Hepatocyte (in vitro differentiated cells): ENCODE data around the gene MED16. TPM values are rescaled to one million over a fixed set of nuclear protein-coding genes. Genes with fewer than 3 reads are reported as not detected.
"Not testable (repeated sequence)": the region's sequence is repeated elsewhere in the genome, so short reads cannot be mapped to it uniquely, and the experiment has no call there.

ENCODE experiments used
- DNase-seq: peaks from one replicate; pipeline ENCODE4 v3.0.0-alpha.2; 2016; ENCODE audit warnings: low spot score
- H2AFZ ChIP-seq: fragments of 200-600 bp; sonication (generic); 2 replicates; pipeline ENCODE4 v1.6.0; 2016; ENCODE audit warnings: antibody characterized with exemption, mild to moderate bottlenecking
- H3K27ac ChIP-seq: fragments of 200-600 bp; sonication (generic); 2 replicates; pipeline ENCODE4 v1.5.1; 2016; ENCODE audit warnings: mild to moderate bottlenecking
- H3K27me3 ChIP-seq: fragments of 200-600 bp; sonication (generic); 2 replicates; pipeline ENCODE4 v1.6.1; 2016
- H3K36me3 ChIP-seq: fragments of 200-600 bp; sonication (generic); replicated peaks from 2 replicates; pipeline ENCODE4 v1.5.1; 2016; ENCODE audit warnings: low read depth; ENCODE audit not compliant: insufficient read depth
- H3K4me1 ChIP-seq: fragments of 200-600 bp; sonication (generic); 2 replicates; pipeline ENCODE4 v1.5.1; 2016; ENCODE audit warnings: mild to moderate bottlenecking, moderate library complexity; ENCODE audit not compliant: insufficient read depth
- H3K4me2 ChIP-seq: fragments of 200-600 bp; sonication (generic); 2 replicates; pipeline ENCODE4 v1.6.0; 2016
- H3K4me3 ChIP-seq: fragments of 200-600 bp; sonication (generic); 2 replicates; pipeline ENCODE4 v1.5.1; 2016; ENCODE audit warnings: mild to moderate bottlenecking
- H3K79me2 ChIP-seq: fragments of 200-600 bp; sonication (generic); 2 replicates; pipeline ENCODE4 v1.6.0; 2017; ENCODE audit warnings: mild to moderate bottlenecking
- H3K9me2 ChIP-seq: fragments of 200-600 bp; sonication (generic); replicated peaks from 2 replicates; pipeline ENCODE4 v1.6.0; 2017; ENCODE audit warnings: mild to moderate bottlenecking; ENCODE audit not compliant: insufficient read depth
- H3K9me3 ChIP-seq: fragments of 200-600 bp; sonication (generic); 2 replicates; pipeline ENCODE4 v1.5.1; 2016; ENCODE audit warnings: low read depth, mild to moderate bottlenecking
- H4K20me1 ChIP-seq: fragments of 200-600 bp; sonication (generic); 2 replicates; pipeline ENCODE4 v1.6.0; 2016; ENCODE audit warnings: mild to moderate bottlenecking; ENCODE audit not compliant: insufficient read depth, poor library complexity, severe bottlenecking
- EZH2 ChIP-seq: fragments of 200-600 bp; sonication (generic); IDR thresholded peaks from 2 replicates; pipeline ENCODE4 v1.6.1; 2016; ENCODE audit warnings: antibody characterized with exemption, mild to moderate bottlenecking, borderline replicate concordance
- EZH2phosphoT487 ChIP-seq: fragments of 200-600 bp; sonication (generic); IDR thresholded peaks from one replicate; pipeline ENCODE4 v1.6.1; 2018; ENCODE audit warnings: antibody characterized with exemption, mild to moderate bottlenecking, low read depth, moderate library complexity; ENCODE audit not compliant: unreplicated experiment, severe bottlenecking
- WGBS: methylation state at CpG from one replicate; pipeline ENCODE4 v1.1.6; 2016; ENCODE audit warnings: low lambda C conversion rate; ENCODE audit errors: missing lambda C conversion rate; 5-methylcytosine and 5-hydroxymethylcytosine counted together
- polyA plus RNA-seq: library from polyadenylated mRNA; unstranded; fragments of >200 nt; fragmentation: Nextera tagmentation; extraction: Ambion mirVana; gene quantifications from 2 replicates; pipeline ENCODE4 v1.2.1, GENCODE V29; 2016
- total RNA-seq: library from RNA; depleted of rRNA; stranded (reverse); fragments of >200 nt; gene quantifications from 2 replicates; pipeline ENCODE4 v1.2.3, GENCODE V29; 2014
- TF ChIP-seq, protein P1 (sequence below): fragments of 200-600 bp; sonication (generic); IDR thresholded peaks from 2 replicates; pipeline ENCODE4 v1.5.1; 2016; ENCODE audit warnings: antibody characterized with exemption, mild to moderate bottlenecking; ENCODE audit not compliant: poor library complexity

MED16 gene
- total and polyA plus RNA-seq, 2 experiments from 2014 or later: 32.1 to 80.9 TPM

DNA sequence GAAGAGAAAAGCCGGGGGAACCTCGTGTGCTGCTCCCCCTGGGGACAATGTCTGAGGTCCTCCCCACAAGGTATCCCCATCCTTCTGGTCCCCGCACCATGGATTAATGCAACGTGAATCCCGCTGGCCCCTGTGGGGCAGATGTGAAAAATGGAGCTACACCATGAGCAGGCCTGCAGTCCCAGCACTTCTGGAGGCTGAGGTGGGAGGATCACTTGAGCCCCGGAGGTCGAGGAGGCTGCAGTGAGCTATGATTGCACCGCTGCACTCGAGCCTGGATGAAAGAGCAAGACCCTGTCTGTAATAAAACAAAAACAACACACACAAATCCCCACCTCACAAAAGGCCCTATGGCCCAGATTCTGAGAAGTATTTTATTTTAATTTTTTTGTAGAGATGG lies 34.7 kb downstream of the MED16 start:
- Histone ChIP-seq H4K20me1 (no peaks in the 10 kb centered on the region), H2AFZ (no peak overlapping the region), H3K27ac (no peak overlapping the region), H3K4me2 (no peak overlapping the region), H3K79me2 (no peaks in the 10 kb centered on the region), H3K27me3 (no peaks in the 10 kb centered on the region), H3K9me3 (no peaks in the 10 kb centered on the region), H3K36me3 (no peaks in the 10 kb centered on the region), H3K9me2 (no peaks in the 10 kb centered on the region), H3K4me1 (peaks cover 5% of the 10 kb centered on the region), H3K4me3 (no peak overlapping the region)
- 83% methylated on average over 9 of the region's 9 CpGs for WGBS
- no peak for TF ChIP-seq EZH2phosphoT487
- TF ChIP-seq EZH2: no peak
- TF ChIP-seq, protein P1, sequence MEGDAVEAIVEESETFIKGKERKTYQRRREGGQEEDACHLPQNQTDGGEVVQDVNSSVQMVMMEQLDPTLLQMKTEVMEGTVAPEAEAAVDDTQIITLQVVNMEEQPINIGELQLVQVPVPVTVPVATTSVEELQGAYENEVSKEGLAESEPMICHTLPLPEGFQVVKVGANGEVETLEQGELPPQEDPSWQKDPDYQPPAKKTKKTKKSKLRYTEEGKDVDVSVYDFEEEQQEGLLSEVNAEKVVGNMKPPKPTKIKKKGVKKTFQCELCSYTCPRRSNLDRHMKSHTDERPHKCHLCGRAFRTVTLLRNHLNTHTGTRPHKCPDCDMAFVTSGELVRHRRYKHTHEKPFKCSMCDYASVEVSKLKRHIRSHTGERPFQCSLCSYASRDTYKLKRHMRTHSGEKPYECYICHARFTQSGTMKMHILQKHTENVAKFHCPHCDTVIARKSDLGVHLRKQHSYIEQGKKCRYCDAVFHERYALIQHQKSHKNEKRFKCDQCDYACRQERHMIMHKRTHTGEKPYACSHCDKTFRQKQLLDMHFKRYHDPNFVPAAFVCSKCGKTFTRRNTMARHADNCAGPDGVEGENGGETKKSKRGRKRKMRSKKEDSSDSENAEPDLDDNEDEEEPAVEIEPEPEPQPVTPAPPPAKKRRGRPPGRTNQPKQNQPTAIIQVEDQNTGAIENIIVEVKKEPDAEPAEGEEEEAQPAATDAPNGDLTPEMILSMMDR: no peak
- no peak for DNase-seq

- no peak overlapping the region for H3K4me2 ChIP-seq
- H3K27ac ChIP-seq: no peak overlapping the region
- TF ChIP-seq, protein P1: no peak
- TF ChIP-seq EZH2 (no peak), EZH2phosphoT487 (no peak)
- no peaks in the 10 kb centered on the region for H3K9me2 ChIP-seq
- H4K20me1 ChIP-seq: no peaks in the 10 kb centered on the region
- DNase-seq: no peak
- H3K4me1 ChIP-seq: peaks cover 5% of the 10 kb centered on the region
- no peak overlapping the region for H3K4me3 ChIP-seq
- H3K27me3 ChIP-seq: no peaks in the 10 kb centered on the region
- WGBS: 84% methylated on average over 37 of the region's 40 CpGs
- H3K9me3 ChIP-seq: no peaks in the 10 kb centered on the region
- no peak overlapping the region for H2AFZ ChIP-seq
- H3K36me3 ChIP-seq: no peaks in the 10 kb centered on the region
- H3K79me2 ChIP-seq: no peaks in the 10 kb centered on the region
These were observed 37.3 kb downstream of the MED16 start for GRCh38 chr19:855566-856120.

DNA sequence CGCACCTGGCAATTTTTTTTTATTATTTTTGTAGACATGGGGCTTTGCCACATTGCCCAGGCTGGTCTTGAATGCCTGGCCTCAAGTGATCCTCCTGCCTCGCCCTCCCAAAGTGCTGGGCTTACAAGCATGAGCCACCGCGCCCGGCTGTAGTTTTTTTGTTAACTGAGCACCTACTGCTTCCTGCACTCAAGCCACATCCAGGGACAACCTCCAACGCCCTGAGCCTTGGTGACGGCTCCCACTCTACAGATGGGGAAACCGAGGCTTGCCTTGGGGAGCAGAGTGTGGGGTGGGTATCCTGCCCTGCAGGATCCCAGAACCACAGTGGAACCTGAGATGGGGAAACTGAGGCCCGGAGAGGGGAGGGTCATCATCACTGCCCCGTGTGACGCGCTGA lies 37.8 kb downstream of the MED16 start:
- Histone ChIP-seq H3K27ac (no peak overlapping the region), H3K9me2 (no peaks in the 10 kb centered on the region), H3K4me1 (peaks cover 3% of the 10 kb centered on the region), H3K4me3 (no peak overlapping the region), H2AFZ (no peak overlapping the region), H3K4me2 (no peak overlapping the region), H3K36me3 (no peaks in the 10 kb centered on the region), H3K27me3 (no peaks in the 10 kb centered on the region), H4K20me1 (no peaks in the 10 kb centered on the region), H3K9me3 (no peaks in the 10 kb centered on the region), H3K79me2 (no peaks in the 10 kb centered on the region)
- TF ChIP-seq EZH2phosphoT487: no peak
- TF ChIP-seq, protein P1: no peak
- no peak for TF ChIP-seq EZH2
- DNase-seq: no peak
- WGBS: 90% methylated on average over 12 of the region's 12 CpGs

GRCh38 chr19:854549-854948 lies 38.4 kb downstream of the MED16 start:
- Histone ChIP-seq H3K9me3 (no peaks in the 10 kb centered on the region), H3K27me3 (no peaks in the 10 kb centered on the region), H2AFZ (no peak overlapping the region), H4K20me1 (no peaks in the 10 kb centered on the region), H3K4me3 (no peak overlapping the region), H3K4me2 (no peak overlapping the region), H3K79me2 (no peaks in the 10 kb centered on the region), H3K4me1 (no peaks in the 10 kb centered on the region), H3K36me3 (no peaks in the 10 kb centered on the region), H3K27ac (no peak overlapping the region), H3K9me2 (no peaks in the 10 kb centered on the region)
- DNase-seq: no peak
- WGBS: 81% methylated on average over 6 of the region's 6 CpGs
- TF ChIP-seq EZH2 (no peak), EZH2phosphoT487 (no peak)
- TF ChIP-seq, protein P1: no peak

- not testable (repeated sequence) for H4K20me1 ChIP-seq, H2AFZ ChIP-seq, DNase-seq, H3K27ac ChIP-seq, H3K27me3 ChIP-seq, H3K9me3 ChIP-seq, H3K4me3 ChIP-seq, H3K79me2 ChIP-seq, H3K36me3 ChIP-seq, H3K4me1 ChIP-seq, H3K4me2 ChIP-seq, H3K9me2 ChIP-seq
- WGBS: 86% methylated on average over 9 of the region's 17 CpGs
These were observed 39.3 kb downstream of the MED16 start for GRCh38 chr19:853614-854220.
